Duodenal mucosa (tissue), 2 donors: Measurements from ENCODE around the gene NDC80.
"Not testable (repeated sequence)": the region's sequence is repeated elsewhere in the genome, so short reads cannot be mapped to it uniquely, and the experiment has no call there.

ENCODE experiments used
- H3K27ac ChIP-seq: one replicate; pipeline ENCODE4 v1.7.0; 2013; ENCODE audit warnings: low read depth, low read length
- H3K27me3 ChIP-seq, 2 donors: one replicate each; pipeline ENCODE4 v1.7.0; 2013; ENCODE audit warnings: low read length in 2 of 2, control low read depth in 1 of 2; ENCODE audit not compliant: insufficient read depth in 2 of 2, control insufficient read depth in 1 of 2
- H3K36me3 ChIP-seq, 2 donors: one replicate each; pipeline ENCODE4 v1.7.0; 2013; ENCODE audit warnings: low read length in 2 of 2, control low read depth in 1 of 2; ENCODE audit not compliant: insufficient read depth in 2 of 2, control insufficient read depth in 1 of 2
- H3K4me1 ChIP-seq, 2 donors: one replicate each; pipeline ENCODE4 v1.7.0; 2013; ENCODE audit warnings: low read length in 2 of 2, control low read depth in 1 of 2; ENCODE audit not compliant: insufficient read depth in 2 of 2, control insufficient read depth in 1 of 2
- H3K4me3 ChIP-seq, 2 donors: one replicate each; pipeline ENCODE4 v1.7.0; 2013; ENCODE audit warnings: low read length in 2 of 2, low read depth in 1 of 2
- H3K9ac ChIP-seq, 2 donors: one replicate each; pipeline ENCODE4 v1.7.0; 2013; ENCODE audit warnings: low read length in 2 of 2, low read depth in 1 of 2
- H3K9me3 ChIP-seq, 2 donors: one replicate each; pipeline ENCODE4 v1.7.0; 2013; ENCODE audit warnings: low read length in 2 of 2, control low read depth in 1 of 2; ENCODE audit not compliant: control insufficient read depth in 1 of 2

The NDC80 gene

DNA sequence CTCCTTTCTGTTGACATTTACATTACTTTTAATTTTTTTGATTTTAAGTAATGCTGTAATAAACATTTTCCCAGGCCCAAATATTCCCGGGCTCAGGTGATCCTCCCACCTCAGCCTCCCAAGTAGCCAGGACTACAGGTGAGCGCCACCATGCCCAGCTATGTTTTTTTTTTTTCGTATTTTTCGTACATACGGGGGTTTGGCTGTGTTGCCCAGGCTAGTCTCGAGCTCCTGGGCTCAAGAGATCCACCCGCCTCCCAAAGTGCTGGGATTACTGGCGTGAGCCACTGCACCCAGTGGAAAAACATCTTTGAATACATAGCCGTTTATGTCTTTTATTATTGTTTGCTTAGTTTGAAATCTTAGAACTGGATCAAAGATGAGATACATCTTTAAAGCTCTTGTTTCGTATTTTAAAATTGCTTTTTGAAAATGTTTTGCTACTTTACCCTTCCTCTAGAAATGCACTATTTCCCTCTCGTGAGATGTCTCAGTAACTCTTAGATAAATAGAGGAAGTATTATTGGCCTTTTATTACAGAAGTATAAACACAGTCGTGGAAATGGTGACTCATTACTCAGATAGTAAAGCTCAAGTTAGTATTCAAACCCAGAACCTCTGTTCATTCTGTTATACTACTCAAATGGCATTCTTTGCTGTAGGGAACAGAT is 86.6 kb downstream of the NDC80 start:
- H3K27me3 ChIP-seq, result no peaks in the 10 kb centered on the region
- H3K9me3 ChIP-seq, result no peaks in the 10 kb centered on the region
- H3K4me3 ChIP-seq, result peak overlapping the region; percentile 95
- H3K27ac ChIP-seq, result no peak overlapping the region
- peak overlapping the region in 1 of 2 donors; percentile 82 for H3K9ac ChIP-seq
- H3K36me3 ChIP-seq, result peaks cover 0 to 3% of the 10 kb centered on the region in 2 donors
- peaks cover 0 to 17% of the 10 kb centered on the region in 2 donors for H3K4me1 ChIP-seq

DNA sequence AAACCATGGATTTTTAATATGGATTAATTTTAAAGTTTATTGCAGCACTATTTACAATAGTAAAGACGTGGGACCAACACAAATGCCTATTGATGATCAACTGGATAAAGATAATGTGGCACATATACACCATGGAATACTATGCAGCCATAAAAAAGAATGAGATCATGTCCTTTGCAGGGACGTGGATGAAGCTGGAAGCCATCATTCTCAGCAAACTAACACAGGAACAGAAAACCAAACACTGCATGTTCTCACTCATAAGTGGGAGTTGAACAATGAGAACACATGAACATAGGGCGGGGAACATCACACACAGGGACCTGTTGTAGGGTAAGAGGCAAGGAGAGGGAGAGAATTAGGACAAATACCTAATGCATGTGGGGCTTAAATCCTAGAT is 89.5 kb downstream of the NDC80 start:
- H3K9me3 ChIP-seq, H3K9ac ChIP-seq: not testable (repeated sequence)
- H3K4me1 ChIP-seq, result peaks cover 0 to 21% of the 10 kb centered on the region in 2 donors

DNA sequence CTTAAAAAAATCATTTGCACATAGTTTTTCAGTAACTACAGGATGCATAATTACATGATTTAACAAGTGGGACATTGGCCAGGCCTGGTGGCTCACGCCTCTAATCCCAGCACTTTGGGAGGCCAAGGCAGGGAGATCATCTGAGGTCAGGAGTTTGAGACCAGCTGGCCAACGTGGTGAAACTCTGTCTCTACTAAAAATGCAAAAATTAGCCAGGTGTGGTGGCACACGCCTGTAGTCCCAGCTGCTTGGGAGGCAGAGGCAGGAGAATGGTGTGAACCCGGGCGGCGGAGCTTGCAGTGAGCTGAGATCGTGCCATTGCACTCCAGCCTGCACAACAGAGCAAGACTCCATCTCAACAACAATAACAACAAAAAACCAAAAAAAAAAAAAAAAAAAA is 90.9 kb downstream of the NDC80 start:
- not testable (repeated sequence) for H3K9me3 ChIP-seq, H3K27me3 ChIP-seq, H3K9ac ChIP-seq, H3K27ac ChIP-seq, H3K4me3 ChIP-seq
- Histone ChIP-seq H3K36me3 (peaks cover 7 to 10% of the 10 kb centered on the region in 2 donors), H3K4me1 (peaks cover 0 to 21% of the 10 kb centered on the region in 2 donors)

More for the DNA sequence above, 89.5 kb downstream of the NDC80 start:
- H3K27me3 ChIP-seq, H3K4me3 ChIP-seq, H3K36me3 ChIP-seq, H3K27ac ChIP-seq: not testable (repeated sequence)

DNA sequence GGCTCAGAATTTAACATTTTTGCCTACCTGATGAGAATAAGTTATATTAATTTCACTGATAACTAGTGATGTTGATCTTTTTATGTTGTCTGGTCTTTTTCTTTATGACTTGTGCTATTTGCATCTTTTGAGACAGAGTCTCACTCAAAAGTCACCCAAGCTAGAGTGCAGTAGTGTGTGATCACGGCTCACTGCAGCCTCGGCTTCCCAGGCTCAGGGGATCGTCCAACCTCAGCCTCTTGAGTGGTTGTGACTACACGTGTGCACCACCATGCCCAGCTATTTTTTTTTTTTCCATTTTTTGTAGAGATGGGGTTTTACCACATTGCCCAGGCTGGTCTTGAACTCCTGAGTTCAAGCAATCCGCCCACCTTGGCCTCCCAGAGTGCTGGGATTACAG is 91.6 kb downstream of the NDC80 start:
- H3K27me3 ChIP-seq, result no peaks in the 10 kb centered on the region
- no peak overlapping the region for H3K9ac ChIP-seq
- no peaks in the 10 kb centered on the region for H3K9me3 ChIP-seq
- H3K36me3 ChIP-seq, result peaks cover 10 to 17% of the 10 kb centered on the region in 2 donors
- peaks cover 0 to 21% of the 10 kb centered on the region in 2 donors for H3K4me1 ChIP-seq
- no peak overlapping the region for H3K4me3 ChIP-seq
- no peak overlapping the region for H3K27ac ChIP-seq
